Activated CD8-positive, alpha-beta memory T cell treated with anti-CD3 and anti-CD28 coated beads, Interleukin-2, amount 10 ng/mL, durations not matched to agents 7 days and 5 days (primary cell): ENCODE results near the gene EDC4. TPM values are rescaled to one million over a fixed set of nuclear protein-coding genes. Genes with fewer than 3 reads are reported as not detected.
A peak's percentile ranks its signal among the peaks of the same experiment; 100 is the strongest.
"Not testable (repeated sequence)": the region's sequence is repeated elsewhere in the genome, so short reads cannot be mapped to it uniquely, and the experiment has no call there.

Experiments
- ATAC-seq: fragments of 150-1000 bp; cut with Tn5 transposase; one replicate; pipeline ENCODE4 v1.10.0; 2021; ENCODE audit warnings: moderate library complexity
- CTCF ChIA-PET: fragments of 350-600 bp; sonication (Branson Sonifier 250); formaldehyde crosslinking; loops from one replicate; lab custom pipeline; 2021; ENCODE audit warnings: antibody characterized with exemption; lab: Charles Lee
- DNase-seq: peaks from one replicate; pipeline ENCODE4 v3.0.0-alpha.2; 2020
- H3K27ac Mint-ChIP-seq: one replicate; pipeline ENCODE4 v1.8.0; 2021; ENCODE audit warnings: mild to moderate bottlenecking, mixed read lengths
- H3K27me3 Mint-ChIP-seq: one replicate; pipeline ENCODE4 v1.8.0; 2021; ENCODE audit warnings: mixed read lengths
- H3K36me3 Mint-ChIP-seq: one replicate; pipeline ENCODE4 v1.8.0; 2021; ENCODE audit warnings: mild to moderate bottlenecking, mixed read lengths
- H3K4me1 Mint-ChIP-seq: one replicate; pipeline ENCODE4 v1.8.0; 2021; ENCODE audit warnings: mixed read lengths
- H3K4me3 Mint-ChIP-seq: one replicate; pipeline ENCODE4 v1.8.0; 2021; ENCODE audit warnings: mild to moderate bottlenecking, moderate library complexity, mixed read lengths
- H3K9me3 Mint-ChIP-seq: one replicate; pipeline ENCODE4 v1.8.0; 2022; ENCODE audit warnings: low read depth, mixed read lengths
- total RNA-seq, 2 experiments: library from RNA; stranded (reverse); gene quantifications; one replicate each; pipeline ENCODE4 v1.2.3, GENCODE V29; 2021

The EDC4 gene
- total RNA-seq, 2 experiments from 2014 or later, result 122 to 124 TPM

- CTCF ChIA-PET, result interaction anchor here (1.7 kb wide), 1 partner anchor 24 kb away, joined by 7 read pairs; no protein-coding TSS in a partner anchor
- H3K9me3 Mint-ChIP-seq, result no peaks in the 10 kb centered on the region
- H3K4me1 Mint-ChIP-seq, result peaks cover 17% of the 10 kb centered on the region
- H3K27me3 Mint-ChIP-seq, result no peaks in the 10 kb centered on the region
- peak overlapping the region; percentile 0 for H3K27ac Mint-ChIP-seq
- no peak for DNase-seq
- H3K36me3 Mint-ChIP-seq, result peaks cover 4% of the 10 kb centered on the region
- no peak for ATAC-seq
- no peak overlapping the region for H3K4me3 Mint-ChIP-seq
Measured at GRCh38 chr16:67907397-67908180, 34.7 kb downstream of the EDC4 start.

- Mint-ChIP-seq H3K4me1 (peaks cover 17% of the 10 kb centered on the region), H3K4me3 (no peak overlapping the region), H3K27me3 (no peaks in the 10 kb centered on the region), H3K36me3 (peaks cover 4% of the 10 kb centered on the region), H3K9me3 (no peaks in the 10 kb centered on the region), H3K27ac (peak overlapping the region; percentile 47)
- DNase-seq (no peak), ATAC-seq (no peak)
- CTCF ChIA-PET, result interaction anchor here (1.0 kb wide), 1 partner anchor 93 kb away, joined by 4 read pairs; no protein-coding TSS in a partner anchor
Measured at GRCh38 chr16:67909056-67909742, 36.3 kb downstream of the EDC4 start.

- DNase-seq (peak; percentile 73), ATAC-seq (peak; percentile 95)
- Mint-ChIP-seq H3K4me1 (peaks cover 17% of the 10 kb centered on the region), H3K27ac (peak overlapping the region; percentile 47), H3K36me3 (peaks cover 4% of the 10 kb centered on the region), H3K4me3 (no peak overlapping the region), H3K27me3 (no peaks in the 10 kb centered on the region), H3K9me3 (no peaks in the 10 kb centered on the region)
- CTCF ChIA-PET, result interaction anchor here (0.7 to 3.1 kb wide), 8 partner anchors 18 to 131 kb away, joined by 3 to 13 read pairs (median 5); no protein-coding TSS in a partner anchor
Measured at GRCh38 chr16:67910158-67910557, 37.3 kb downstream of the EDC4 start.

GRCh38 chr16:67914758-67915495 is 42.1 kb downstream of the EDC4 start:
- Mint-ChIP-seq H3K36me3 (peaks cover 1% of the 10 kb centered on the region), H3K4me1 (peaks cover 27% of the 10 kb centered on the region), H3K9me3 (no peaks in the 10 kb centered on the region), H3K27ac (no peak overlapping the region), H3K27me3 (no peaks in the 10 kb centered on the region), H3K4me3 (no peak overlapping the region)
- CTCF ChIA-PET, result interaction anchor here (0.8 to 2.4 kb wide), 4 partner anchors 13 to 99 kb away, joined by 3 to 10 read pairs (median 5); partner anchors contain the start of gene PSMB10
- ATAC-seq (no peak), DNase-seq (no peak)

GRCh38 chr16:67915496-67915769 is 42.6 kb downstream of the EDC4 start:
- not testable (repeated sequence) for H3K36me3 Mint-ChIP-seq, H3K4me3 Mint-ChIP-seq, H3K9me3 Mint-ChIP-seq, H3K27me3 Mint-ChIP-seq, ATAC-seq, DNase-seq, H3K27ac Mint-ChIP-seq
- CTCF ChIA-PET, result interaction anchor here (0.8 to 2.4 kb wide), 3 partner anchors 13 to 21 kb away, joined by 3 to 10 read pairs (median 3); partner anchors contain the start of gene PSMB10
- peaks cover 22% of the 10 kb centered on the region for H3K4me1 Mint-ChIP-seq

- H3K4me3 Mint-ChIP-seq, result no peak overlapping the region
- ATAC-seq (no peak), DNase-seq (no peak)
- H3K27ac Mint-ChIP-seq, result peak overlapping the region; percentile 52
- H3K27me3 Mint-ChIP-seq, result no peaks in the 10 kb centered on the region
- CTCF ChIA-PET, result interaction anchor here (0.8 to 0.9 kb wide), 2 partner anchors 12 to 16 kb away, joined by 3 read pairs; no protein-coding TSS in a partner anchor
- H3K9me3 Mint-ChIP-seq, result no peaks in the 10 kb centered on the region
- peaks cover 19% of the 10 kb centered on the region for H3K4me1 Mint-ChIP-seq
- H3K36me3 Mint-ChIP-seq, result peaks cover 3% of the 10 kb centered on the region
Measured at GRCh38 chr16:67915831-67916723, 43.2 kb downstream of the EDC4 start.

GRCh38 chr16:67917140-67917851 is 44.4 kb downstream of the EDC4 start:
- CTCF ChIA-PET, result interaction anchor here (1.0 to 1.2 kb wide), 6 partner anchors 11 to 397 kb away, joined by 3 to 5 read pairs (median 3); partner anchors contain the start of gene PSMB10
- Mint-ChIP-seq H3K27ac (peak overlapping the region; percentile 80), H3K4me3 (no peak overlapping the region), H3K9me3 (no peaks in the 10 kb centered on the region), H3K27me3 (no peaks in the 10 kb centered on the region), H3K36me3 (peaks cover 3% of the 10 kb centered on the region), H3K4me1 (peaks cover 26% of the 10 kb centered on the region)
- ATAC-seq (no peak), DNase-seq (no peak)

GRCh38 chr16:67917852-67918236 is 45.0 kb downstream of the EDC4 start:
- peaks cover 3% of the 10 kb centered on the region for H3K36me3 Mint-ChIP-seq
- DNase-seq, result peak; percentile 61
- CTCF ChIA-PET, result interaction anchor here (1.0 to 1.2 kb wide), 7 partner anchors 11 to 397 kb away, joined by 3 to 5 read pairs (median 3); partner anchors contain the start of gene PSMB10

GRCh38 chr16:67919622-67920221 is 46.9 kb downstream of the EDC4 start:
- peaks cover 3% of the 10 kb centered on the region for H3K36me3 Mint-ChIP-seq
- DNase-seq, result peak; percentile 43
- ATAC-seq, result peak; percentile 32
- peaks cover 26% of the 10 kb centered on the region for H3K4me1 Mint-ChIP-seq
- H3K9me3 Mint-ChIP-seq, result no peaks in the 10 kb centered on the region
- no peak overlapping the region for H3K27ac Mint-ChIP-seq
- CTCF ChIA-PET, result interaction anchor here (0.6 to 2.5 kb wide), 6 partner anchors 9 to 248 kb away, joined by 3 to 12 read pairs (median 4); no protein-coding TSS in a partner anchor
- H3K4me3 Mint-ChIP-seq, result no peak overlapping the region
- no peaks in the 10 kb centered on the region for H3K27me3 Mint-ChIP-seq

More at GRCh38 chr16:67917852-67918236, 45.0 kb downstream of the EDC4 start:
- ATAC-seq, result peak; percentile 94
- no peaks in the 10 kb centered on the region for H3K9me3 Mint-ChIP-seq
- no peak overlapping the region for H3K4me3 Mint-ChIP-seq
- H3K27ac Mint-ChIP-seq, result peak overlapping the region; percentile 80
- H3K4me1 Mint-ChIP-seq, result peaks cover 26% of the 10 kb centered on the region
- no peaks in the 10 kb centered on the region for H3K27me3 Mint-ChIP-seq

- ATAC-seq (no peak), DNase-seq (no peak)
- Mint-ChIP-seq H3K36me3 (peaks cover 3% of the 10 kb centered on the region), H3K27ac (peak overlapping the region; percentile 12), H3K9me3 (no peaks in the 10 kb centered on the region), H3K4me1 (peaks cover 20% of the 10 kb centered on the region), H3K27me3 (no peaks in the 10 kb centered on the region), H3K4me3 (no peak overlapping the region)
- CTCF ChIA-PET, result interaction anchor here (1.7 to 4.5 kb wide), 3 partner anchors 20 to 106 kb away, joined by 4 to 24 read pairs (median 12); no protein-coding TSS in a partner anchor
Measured at GRCh38 chr16:67922221-67922620, 49.4 kb downstream of the EDC4 start.

GRCh38 chr16:67922740-67923139 is 49.9 kb downstream of the EDC4 start:
- CTCF ChIA-PET, result interaction anchor here (1.7 to 4.5 kb wide), 3 partner anchors 19 to 107 kb away, joined by 4 to 24 read pairs (median 12); no protein-coding TSS in a partner anchor

More at GRCh38 chr16:67922740-67923139, 49.9 kb downstream of the EDC4 start:
- Mint-ChIP-seq H3K9me3 (no peaks in the 10 kb centered on the region), H3K4me1 (peaks cover 14% of the 10 kb centered on the region), H3K27ac (no peak overlapping the region), H3K4me3 (no peak overlapping the region), H3K27me3 (no peaks in the 10 kb centered on the region), H3K36me3 (peaks cover 3% of the 10 kb centered on the region)
- DNase-seq, result no peak
- ATAC-seq, result no peak
